HG03175 (cell line): Measurements from ENCODE around the gene SDHC.
"Not testable (repeated sequence)": the region's sequence is repeated elsewhere in the genome, so short reads cannot be mapped to it uniquely, and the experiment has no call there.

Experiments used
- ATAC-seq: cut with Tn5 transposase; IDR thresholded peaks from one replicate; pipeline ENCODE4 v1.9.1; 2021; ENCODE audit warnings: mild to moderate bottlenecking, moderate library complexity; ENCODE audit not compliant: unreplicated experiment

SDHC gene

GRCh38 chr1:161309868-161310267 is 4.3 kb upstream of the SDHC start, which contains the start of gene MPZ:
MPZ (minus strand) TSS chr1:161309968; CDS start chr1:161309905, 63 bp downstream.
- no peak for ATAC-seq

- no peak for ATAC-seq
Observed at GRCh38 chr1:161311595-161312181, 2.5 kb upstream of the SDHC start.

DNA sequence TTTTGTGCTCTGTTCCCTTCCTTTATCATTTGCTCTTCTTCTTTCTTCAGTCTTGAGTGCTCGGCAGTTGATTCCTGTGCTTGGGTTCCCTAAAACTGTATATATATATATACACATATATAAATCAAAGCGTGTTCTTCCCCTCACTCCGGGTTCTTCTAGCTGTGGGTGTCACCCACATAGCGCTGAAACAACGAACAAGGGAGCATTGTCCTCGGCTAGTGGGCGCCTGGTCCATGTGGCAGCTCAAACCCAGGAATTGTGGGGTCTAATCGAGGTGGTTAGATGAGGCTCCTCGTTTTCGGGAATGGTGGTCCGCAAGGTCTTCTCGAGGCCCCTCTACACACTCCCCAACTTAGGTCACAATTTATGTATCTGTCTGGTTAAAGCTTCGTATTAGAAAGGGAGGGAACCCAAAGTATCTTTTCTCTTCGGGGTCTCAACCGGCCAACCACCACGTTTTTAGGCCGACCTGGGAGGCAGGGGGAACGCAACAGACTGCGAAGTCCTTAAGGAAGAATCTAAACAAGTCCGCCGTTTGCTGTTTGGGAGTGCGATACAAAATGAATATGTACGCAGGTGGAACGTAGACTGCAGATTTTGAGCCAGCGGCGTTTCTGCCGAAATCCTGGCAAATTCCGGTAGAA is 504 bp upstream of the SDHC start:
- no peak for ATAC-seq

GRCh38 chr1:161315841-161316674 is 1.9 kb downstream of the SDHC start:
- ATAC-seq = not testable (repeated sequence)

- no peak for ATAC-seq
Observed at GRCh38 chr1:161324020-161324419, 9.8 kb downstream of the SDHC start.

- no peak for ATAC-seq
Observed at GRCh38 chr1:161330346-161330745, 16.2 kb downstream of the SDHC start.

DNA sequence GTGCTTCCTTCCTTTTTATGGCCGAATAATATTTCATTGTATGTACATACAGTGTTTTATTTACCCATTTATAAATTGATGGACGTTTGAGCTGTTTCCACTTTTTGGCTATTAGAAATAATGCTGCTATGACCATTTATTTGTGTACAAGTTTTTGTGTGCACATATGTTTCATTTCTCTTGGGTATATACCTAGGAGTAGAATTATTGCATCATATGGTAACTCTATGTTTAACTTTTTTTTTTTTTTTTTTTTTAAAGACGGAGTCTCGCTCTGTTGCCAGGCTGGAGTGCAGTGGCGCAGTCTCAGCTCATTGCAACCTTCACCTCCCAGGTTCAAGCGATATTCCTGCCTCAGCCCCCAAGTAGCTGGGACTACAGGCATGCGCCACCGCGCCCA is 19.0 kb downstream of the SDHC start:
- no peak for ATAC-seq

DNA sequence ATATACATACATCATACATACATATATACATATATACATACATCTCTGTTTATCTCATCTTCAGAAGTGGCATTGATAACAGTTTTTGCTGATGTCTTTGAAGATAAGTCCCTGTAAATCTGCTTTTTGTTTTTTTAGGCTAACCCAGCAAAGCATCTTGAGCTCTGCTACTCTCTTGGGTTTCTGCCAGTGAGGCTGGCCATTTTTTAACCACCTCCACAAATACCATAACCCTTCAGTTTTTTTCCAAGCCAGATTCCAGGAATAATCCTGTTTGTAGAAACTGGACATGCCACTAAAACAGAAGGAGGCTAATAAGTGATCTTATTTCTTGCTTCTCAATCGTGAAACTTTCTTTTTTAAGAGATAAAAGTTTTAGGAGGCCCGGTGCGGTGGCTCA is 21.6 kb downstream of the SDHC start:
- no peak for ATAC-seq

- no peak for ATAC-seq
Observed at GRCh38 chr1:161342177-161342576, 28.0 kb downstream of the SDHC start.

- ATAC-seq = no peak
Observed at GRCh38 chr1:161342821-161343220, 28.6 kb downstream of the SDHC start.

- ATAC-seq = no peak
Observed at GRCh38 chr1:161350671-161351070, 36.5 kb downstream of the SDHC start.

- no peak for ATAC-seq
Observed at GRCh38 chr1:161351482-161351881, 37.3 kb downstream of the SDHC start.

- no peak for ATAC-seq
Observed at GRCh38 chr1:161357073-161357472, 42.9 kb downstream of the SDHC start.

- no peak for ATAC-seq
Observed at GRCh38 chr1:161359291-161359690, 45.1 kb downstream of the SDHC start.

GRCh38 chr1:161364332-161364731 is 50.2 kb downstream of the SDHC start:
- no peak for ATAC-seq

DNA sequence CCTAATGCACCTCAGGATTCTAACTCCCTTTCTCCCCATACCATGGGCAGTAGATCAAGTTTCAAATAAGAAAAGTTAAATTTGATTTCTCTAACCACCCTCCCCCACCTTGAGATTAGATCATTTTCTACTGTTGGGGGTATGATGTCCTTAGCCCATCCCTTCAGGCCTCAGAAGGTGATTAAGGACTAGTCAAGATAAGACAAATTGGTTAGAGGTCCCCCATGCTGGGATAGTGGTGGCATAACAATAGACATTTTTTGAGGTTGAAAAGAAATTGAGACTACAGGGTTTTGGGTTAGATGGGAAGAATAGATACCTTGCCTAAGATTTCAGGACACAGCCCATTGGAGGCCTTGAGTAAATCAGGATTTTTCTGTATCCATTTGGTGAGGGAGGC is 51.0 kb downstream of the SDHC start:
- no peak for ATAC-seq

- peak; percentile 96 for ATAC-seq
Observed at GRCh38 chr1:161367684-161368400, 53.7 kb downstream of the SDHC start, which contains the start of gene CFAP126. CFAP126 (minus strand) TSS chr1:161367876; CDS start chr1:161367868, 8 bp downstream.

DNA sequence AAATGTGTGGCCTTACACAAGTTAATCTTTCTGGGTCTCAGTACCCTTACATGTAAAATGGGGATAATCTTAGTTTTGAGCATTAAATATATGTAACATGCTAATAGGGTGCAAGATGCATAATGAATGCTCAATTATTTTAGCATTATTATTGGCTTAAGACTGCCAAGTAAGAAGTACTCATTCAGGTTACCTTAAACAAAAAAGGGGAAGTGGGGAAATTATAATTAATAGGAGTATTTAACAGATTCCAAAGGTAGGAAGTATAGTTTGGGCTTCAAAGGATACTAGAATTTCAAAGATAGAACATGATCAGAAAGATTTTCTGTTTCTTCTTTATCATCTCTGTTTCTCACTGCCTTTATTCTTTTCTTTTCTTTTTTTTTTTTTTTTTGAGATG is 59.3 kb downstream of the SDHC start:
- ATAC-seq = no peak

- ATAC-seq = no peak
Observed at GRCh38 chr1:161374373-161374772, 60.2 kb downstream of the SDHC start.

DNA sequence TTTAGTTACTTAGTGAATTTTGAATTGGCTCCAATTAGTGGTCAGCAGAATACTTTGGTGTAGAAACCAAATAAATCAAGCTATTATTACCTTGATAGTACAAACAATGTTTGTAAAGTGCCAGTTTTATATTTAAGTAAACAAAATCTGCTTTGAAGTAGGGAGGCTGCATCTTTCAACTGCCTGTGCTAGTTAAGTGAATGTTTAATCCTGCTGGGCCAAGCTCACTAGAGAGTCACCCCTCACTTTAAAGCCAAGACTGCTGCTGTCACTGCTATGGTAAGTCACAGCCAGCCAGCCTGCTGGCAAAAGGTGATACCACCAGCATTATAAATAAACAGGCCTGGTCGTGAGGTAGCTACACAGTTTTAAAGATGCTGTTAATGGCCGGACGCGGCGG is 63.8 kb downstream of the SDHC start:
- ATAC-seq = no peak

DNA sequence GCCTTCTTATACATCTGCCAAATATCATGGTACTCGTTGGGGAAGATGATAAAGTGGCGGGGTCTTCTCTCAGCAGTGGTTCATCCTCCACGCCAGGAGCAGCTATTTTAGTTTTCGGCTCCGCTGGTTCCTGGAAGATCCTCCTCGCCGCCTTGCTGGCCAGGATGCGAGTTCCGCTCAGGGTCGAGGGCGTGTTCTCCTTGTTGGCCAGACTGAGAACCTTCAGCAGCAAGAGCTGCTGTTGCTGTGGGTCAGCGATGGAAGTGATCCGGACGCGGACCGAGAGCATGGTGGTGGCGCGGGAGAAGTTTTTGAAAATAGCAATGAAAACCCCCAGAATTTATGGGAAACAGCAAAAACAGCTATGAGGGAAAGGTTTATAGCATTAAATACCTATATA is 64.9 kb downstream of the SDHC start:
- no peak for ATAC-seq
